Activated T-helper 1 cell treated with anti-CD3 and anti-CD28 coated beads, Interleukin-2, amount 50 U/mL, for 16 hours (primary cell): Measurements from ENCODE around the gene SZT2.

Experiments
- DNase-seq, 2 donors: peaks; one replicate each; pipeline ENCODE4 v3.0.0-alpha.2; 2020; ENCODE audit warnings: low read depth in 1 of 2, low spot score in 1 of 2

The SZT2 gene

GRCh38 chr1:43441166-43441893, 51.6 kb downstream of the SZT2 start:
- DNase-seq: no peak

GRCh38 chr1:43441894-43442637, 52.4 kb downstream of the SZT2 start:
- no peak for DNase-seq

GRCh38 chr1:43442756-43443155, 53.1 kb downstream of the SZT2 start:
- no peak for DNase-seq

DNA sequence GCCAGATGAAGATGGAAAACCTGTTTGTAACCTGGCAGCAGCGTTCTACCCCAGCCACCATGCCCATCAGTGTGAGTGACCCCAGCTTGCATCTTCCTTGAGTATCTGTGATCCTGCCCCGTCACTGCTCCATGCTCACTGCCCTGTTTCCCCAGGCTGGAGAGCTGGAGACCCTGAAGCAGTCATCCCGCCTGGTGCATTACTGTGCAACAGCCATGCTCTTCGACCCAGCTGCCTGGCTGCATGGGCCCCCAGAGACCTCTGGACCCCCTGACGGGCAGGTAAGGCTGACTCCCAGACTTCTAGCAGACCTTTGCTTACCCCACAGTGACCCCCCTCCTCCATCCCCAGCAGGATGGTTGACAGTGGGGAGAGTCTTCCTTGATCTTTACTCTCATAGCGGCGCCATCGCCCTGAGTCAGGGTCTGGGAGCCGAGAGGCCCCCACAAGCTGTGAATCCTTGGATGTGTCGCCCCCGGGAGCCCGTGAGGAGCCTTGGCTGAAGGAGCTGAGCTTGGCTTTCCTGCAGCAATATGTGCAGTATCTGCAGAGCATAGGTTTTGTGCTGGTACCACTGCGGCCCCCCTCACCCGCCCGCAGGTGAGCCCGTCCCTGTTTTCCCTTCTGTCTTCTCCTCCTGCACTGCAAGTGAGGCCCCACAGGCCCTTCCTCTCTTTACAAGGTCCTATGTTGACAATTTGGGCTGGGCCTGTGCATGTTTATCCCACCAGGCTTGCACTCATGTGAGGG, 53.7 kb downstream of the SZT2 start:
- DNase-seq: no peak

DNA sequence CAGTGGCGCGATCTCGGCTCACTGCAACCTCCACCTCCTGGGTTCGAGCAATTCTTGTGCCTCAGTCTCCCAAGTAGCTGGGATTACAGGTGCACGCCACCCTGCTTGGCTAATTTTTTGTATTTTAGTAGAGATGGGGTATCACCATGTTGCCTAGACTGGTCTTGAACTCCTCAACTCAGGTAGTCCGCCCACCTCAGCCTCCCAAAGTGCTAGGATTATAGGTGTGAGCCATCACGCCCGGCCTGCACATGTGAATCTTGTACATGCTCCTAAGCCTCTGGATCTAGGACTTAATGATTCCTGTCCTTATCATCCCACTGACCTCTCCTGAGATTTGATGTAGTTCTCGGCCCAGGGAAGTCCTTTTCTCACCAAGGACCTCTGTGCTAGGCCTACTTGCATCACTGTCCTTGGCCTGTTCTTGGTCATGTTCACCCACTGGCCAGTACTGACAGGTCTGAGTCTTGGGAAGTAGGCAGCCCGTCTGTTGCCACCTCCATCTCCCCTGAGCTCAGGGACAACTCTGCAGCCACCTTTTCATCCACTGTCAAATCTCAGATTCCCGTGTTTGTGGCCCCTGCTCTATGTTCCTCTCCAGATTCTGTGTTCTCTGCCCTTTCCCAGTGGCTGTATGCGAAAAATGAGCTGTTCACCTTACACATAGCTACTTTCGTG, 54.6 kb downstream of the SZT2 start:
- DNase-seq: no peak

GRCh38 chr1:43444836-43445235, 55.1 kb downstream of the SZT2 start:
- DNase-seq: no peak

DNA sequence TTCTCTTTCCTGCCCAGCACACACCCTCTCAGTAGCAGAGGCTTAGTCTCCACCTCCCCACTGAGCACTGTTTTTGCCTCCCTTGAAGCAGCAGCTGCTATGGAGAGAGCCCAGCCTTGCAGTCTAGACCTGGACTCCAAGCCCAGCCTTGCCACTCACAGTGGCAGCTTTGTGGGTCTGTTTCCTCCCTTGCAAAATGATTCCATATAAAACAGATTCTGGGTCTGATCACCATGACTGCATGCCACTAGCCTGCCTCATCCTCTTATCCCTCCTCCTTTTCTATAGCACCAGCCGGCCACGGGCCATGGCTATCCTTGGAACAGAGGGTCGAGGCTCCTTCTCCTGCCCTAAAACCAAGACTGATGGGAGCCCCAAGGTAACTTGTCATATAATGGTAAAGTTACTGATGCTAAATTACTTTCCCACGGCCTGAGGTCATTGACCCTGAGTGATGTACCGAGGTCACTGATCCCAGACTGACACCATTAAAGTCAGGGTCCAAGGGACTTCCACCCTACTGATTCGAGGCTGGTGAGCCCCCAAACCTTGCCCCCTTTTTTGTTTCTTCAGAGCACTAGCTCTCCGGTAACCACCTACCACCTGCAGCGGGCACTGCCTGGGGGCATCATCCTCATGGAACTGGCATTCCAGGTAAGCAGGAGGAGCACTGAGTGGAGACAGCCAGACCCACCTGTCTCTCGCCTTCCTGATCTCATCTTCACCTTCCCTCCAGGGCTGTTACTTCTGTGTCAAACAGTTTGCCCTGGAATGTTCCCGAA, 56.1 kb downstream of the SZT2 start:
- DNase-seq: no peak

- no peak for DNase-seq
Observed at GRCh38 chr1:43446388-43446740, 56.7 kb downstream of the SZT2 start.

DNA sequence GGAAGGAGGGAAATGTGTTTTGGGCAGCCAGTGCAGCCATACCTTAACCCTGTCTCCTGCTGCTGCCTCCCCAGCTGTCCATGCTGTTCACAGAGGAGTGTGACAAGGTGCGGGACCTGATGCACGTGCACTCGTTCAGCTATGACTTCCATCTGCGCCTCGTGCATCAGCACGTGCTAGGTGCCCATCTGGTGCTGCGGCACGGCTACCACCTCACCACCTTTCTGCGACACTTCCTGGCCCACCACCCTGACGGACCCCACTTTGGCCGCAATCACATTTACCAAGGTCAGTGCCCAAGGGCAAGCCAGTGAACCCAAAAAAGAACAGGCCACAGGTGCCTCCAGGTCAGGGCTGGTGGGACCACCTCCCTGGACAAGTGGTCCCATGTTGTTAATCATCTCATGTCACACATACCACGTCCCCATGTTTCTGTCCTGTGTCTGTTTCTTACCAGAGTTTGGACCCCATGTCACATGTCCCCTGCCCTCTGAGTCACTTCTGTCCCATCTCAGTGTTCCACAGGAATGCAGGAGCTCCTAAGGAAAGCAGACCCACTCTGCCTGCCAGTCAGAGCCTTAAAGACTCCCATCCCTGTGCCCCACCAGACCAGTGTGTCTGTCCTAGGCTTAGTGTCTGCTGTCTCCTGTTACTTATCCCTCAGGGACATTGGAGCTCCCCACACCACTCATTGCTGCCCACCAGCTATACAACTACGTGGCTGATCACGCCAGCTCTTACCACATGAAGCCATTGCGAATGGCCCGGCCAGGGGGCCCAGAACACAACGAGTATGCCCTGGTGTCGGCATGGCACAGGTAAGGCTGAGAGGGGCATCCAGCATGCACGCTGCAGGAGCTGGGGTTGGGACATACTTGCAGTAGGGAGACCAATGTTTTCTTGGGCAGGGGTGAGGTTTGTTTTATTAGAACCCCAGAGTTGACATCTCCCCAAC, 57.5 kb downstream of the SZT2 start:
- no peak for DNase-seq

DNA sequence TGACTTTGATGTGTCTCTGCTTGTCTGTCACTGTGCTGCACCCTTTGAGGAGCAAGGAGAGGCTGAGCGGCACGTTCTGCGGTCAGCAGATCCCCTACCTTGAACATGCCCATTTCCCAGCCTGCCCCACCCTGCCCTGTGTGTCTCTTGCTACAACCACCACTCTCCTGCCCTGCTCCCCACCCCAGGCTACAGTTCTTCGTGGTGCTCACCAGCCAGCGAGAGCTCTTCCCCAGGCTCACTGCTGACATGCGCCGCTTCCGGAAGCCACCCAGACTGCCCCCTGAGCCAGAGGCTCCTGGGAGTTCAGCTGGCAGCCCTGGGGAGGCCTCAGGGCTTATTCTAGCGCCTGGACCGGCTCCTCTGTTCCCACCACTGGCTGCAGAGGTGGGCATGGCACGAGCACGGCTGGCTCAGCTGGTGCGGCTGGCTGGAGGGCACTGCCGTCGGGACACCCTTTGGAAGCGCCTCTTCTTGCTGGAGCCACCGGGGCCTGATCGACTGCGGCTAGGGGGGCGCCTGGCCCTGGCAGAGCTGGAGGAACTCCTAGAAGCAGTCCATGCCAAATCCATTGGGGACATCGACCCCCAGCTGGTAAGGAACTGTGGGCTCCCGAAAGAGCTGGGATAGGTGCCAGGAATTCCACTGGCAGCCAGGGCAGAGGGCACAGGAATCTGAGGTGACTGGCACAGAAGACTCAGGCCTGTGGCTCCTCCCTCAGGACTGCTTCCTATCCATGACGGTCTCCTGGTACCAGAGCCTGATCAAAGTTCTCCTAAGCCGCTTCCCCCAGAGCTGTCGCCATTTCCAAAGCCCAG, 58.4 kb downstream of the SZT2 start:
- DNase-seq: no peak

DNA sequence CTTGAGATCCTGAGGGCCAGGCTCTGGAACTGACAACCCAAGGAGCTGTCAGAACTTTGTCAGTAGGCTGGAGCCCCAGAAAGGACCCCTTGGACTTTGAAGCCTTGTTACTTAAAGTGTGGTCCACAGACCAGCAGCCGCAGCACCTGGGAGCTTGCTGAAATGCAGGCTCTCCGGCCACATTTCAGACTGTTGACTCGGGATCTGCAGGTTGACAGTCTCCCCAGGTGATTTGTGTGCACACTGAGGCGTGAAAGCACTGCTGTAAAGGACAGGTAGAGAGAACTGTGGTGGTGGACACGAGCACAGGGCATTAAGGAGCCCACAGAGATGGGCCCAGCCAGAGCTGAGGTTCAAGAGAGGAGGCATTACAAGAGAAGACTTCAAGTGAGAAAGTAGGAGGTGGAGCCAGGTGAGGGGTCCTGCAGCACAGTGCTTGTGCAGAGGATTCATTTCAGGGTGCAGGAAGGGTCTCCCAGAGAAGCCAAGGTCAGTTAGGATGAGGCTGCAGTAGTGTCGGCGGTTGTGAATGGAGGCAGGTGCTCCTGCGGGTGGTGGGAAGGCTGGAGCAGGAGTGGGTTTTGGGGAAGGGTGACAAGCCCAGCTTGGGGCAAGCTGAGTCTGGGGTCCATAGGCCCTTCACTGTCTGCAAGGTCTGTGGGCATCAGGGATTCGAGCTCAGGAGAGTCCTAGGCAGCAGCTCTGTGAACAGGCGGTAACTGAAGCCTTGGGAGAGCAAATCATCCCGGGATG, 59.4 kb downstream of the SZT2 start:
- DNase-seq: no peak

- no peak for DNase-seq
Observed at GRCh38 chr1:43449708-43450069, 60.0 kb downstream of the SZT2 start.

DNA sequence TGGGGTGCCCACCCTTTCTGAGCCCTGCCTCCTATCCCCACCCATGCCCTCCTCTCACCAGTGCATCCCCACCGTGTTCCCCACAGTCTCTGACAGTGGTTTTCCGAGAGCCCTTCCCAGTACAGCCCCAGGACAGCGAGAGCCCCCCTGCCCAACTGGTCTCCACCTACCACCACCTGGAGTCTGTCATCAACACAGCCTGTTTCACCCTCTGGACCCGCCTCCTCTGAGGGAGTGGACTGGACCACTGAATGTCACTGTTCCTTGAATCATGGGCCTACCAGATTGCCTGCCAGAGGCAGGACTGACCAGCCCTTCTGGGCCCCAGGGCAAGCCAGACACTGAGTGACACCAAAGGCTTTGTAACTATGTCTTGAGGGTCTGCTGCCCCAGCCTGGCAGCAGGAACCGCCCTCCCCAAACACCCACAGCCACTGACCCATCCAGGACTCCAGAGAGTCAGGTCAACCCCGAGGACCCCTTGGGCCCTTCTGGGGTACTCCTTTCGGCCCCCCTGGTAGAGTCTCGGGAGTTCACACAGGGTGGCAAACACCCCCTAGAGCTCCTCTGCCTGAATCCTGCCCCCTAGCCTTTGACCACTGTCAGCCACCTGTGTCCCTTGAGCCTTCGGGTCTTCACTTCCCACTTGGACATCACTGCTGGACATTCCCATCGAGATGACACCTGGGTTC, 60.7 kb downstream of the SZT2 start:
- DNase-seq: no peak

- no peak for DNase-seq
Observed at GRCh38 chr1:43451157-43451591, 61.5 kb downstream of the SZT2 start.

GRCh38 chr1:43451701-43452532, 62.2 kb downstream of the SZT2 start:
- no peak for DNase-seq

DNA sequence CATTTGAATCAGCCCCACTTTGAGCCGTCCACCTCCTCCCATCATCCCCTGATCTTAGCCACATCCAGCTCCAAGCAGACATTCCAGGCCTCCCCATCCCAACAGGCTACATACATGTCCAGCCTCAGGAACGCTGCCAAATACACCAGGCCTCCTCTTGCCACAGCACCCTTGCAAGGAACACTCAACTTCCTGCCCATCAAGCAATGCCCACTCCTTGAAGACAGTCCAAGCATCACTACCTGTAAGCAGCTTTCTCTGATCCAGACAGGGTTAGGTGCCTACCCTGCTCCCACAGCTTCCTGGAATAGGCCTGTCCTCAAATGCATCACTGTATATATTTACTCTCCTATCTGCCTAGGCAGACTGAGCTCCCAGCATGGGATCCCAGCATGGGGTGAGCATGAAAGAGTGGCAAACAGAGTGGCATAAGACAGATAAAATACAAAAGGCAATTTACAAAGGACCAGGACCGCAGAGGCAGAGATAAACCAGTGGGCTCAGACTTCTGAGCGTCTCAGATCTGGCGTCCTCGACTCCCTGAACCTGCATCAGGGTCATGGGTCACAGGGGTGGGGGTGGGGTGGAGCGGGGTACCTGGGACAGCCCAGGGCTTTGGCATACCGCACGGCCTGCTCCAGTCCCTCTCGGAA, 63.2 kb downstream of the SZT2 start:
- no peak for DNase-seq
